AG10803 (cell line): ENCODE measurements around the gene B3GALT6.

Experiments used
- DNase-seq: peaks from one replicate; pipeline ENCODE4 v3.0.0; 2010; ENCODE audit warnings: low read depth
- H3K4me3 ChIP-seq: 2 replicates; pipeline ENCODE4 v1.5.1; 2011; ENCODE audit warnings: mild to moderate bottlenecking, low read length, control low read depth
- TF ChIP-seq, protein P1 (sequence below): conservative IDR thresholded peaks from 2 replicates; pipeline ENCODE4 v1.5.1; 2011; ENCODE audit warnings: mild to moderate bottlenecking, low read length, control low read depth, inconsistent platforms

B3GALT6 gene

DNA sequence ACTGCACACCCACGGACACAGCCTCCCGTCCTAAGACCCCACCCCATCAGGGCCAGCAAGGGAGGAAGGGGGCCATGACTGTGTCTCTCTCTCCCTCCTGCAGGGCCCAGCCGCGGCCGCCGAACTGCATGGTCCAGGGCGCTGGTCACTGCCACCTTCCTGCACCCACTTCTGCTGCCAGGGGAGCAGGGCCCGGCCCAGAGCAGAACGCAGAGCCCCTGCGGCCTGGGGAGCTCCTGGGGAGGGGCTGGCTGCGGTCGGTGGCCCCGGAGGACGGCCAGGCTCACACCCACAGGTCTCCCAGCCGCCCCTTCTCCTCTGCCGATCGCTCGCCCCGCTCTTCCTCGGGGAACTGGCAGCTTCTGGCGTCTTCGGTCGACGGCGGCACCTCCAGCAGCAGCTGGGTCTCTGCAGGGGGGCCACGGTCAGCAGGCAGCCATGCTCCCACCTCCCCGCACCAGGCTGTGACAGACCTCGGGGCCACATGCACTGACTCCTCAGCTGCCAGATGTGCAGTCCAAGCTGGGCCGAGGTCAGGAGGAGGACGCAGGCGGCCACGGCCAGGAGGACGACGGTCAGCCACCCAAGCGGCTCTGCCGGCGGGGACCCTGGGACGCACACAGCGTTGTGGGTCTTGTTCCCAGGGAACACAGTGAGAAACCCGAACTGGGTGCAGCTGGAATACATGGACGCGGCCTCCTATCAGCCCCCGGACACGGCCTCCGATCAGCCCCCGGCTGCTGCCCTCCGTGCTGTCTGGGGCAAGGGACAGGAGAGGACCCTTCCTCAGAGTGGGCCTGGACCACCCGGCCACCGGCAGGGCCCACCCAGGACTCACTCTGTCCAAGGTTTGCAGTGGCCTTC lies 28.2 kb upstream of the B3GALT6 start:
- no peak for DNase-seq

DNA sequence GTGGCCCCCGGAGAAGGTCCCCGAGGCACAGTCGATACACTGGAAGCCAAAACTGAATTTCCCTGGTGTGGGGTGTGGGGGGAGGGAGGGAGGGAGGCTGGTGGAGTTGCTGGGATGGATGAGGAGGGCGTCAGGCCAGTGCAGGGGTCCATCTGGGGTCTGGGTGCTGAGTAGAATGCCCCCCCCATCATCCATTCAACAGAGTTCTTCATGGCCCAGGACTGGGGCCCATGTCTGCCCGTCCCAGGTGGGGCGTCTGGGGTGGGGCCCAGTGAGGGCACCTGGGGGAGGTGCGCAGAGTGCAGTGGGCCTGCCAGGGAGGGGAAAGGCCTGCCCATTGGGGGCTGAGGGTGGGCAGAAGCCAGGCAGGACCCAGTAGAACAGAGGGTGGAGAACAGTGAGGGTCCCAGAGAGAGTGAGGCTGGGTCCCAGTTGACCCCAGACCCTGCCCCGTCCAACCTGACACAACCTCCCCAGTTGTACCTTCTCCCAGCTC lies 27.6 kb upstream of the B3GALT6 start:
- TF ChIP-seq, protein P1, sequence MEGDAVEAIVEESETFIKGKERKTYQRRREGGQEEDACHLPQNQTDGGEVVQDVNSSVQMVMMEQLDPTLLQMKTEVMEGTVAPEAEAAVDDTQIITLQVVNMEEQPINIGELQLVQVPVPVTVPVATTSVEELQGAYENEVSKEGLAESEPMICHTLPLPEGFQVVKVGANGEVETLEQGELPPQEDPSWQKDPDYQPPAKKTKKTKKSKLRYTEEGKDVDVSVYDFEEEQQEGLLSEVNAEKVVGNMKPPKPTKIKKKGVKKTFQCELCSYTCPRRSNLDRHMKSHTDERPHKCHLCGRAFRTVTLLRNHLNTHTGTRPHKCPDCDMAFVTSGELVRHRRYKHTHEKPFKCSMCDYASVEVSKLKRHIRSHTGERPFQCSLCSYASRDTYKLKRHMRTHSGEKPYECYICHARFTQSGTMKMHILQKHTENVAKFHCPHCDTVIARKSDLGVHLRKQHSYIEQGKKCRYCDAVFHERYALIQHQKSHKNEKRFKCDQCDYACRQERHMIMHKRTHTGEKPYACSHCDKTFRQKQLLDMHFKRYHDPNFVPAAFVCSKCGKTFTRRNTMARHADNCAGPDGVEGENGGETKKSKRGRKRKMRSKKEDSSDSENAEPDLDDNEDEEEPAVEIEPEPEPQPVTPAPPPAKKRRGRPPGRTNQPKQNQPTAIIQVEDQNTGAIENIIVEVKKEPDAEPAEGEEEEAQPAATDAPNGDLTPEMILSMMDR = no peak
- no peak overlapping the region for H3K4me3 ChIP-seq
- no peak for DNase-seq

More for the DNA sequence above, 28.2 kb upstream of the B3GALT6 start:
- no peak overlapping the region for H3K4me3 ChIP-seq
- TF ChIP-seq, protein P1 = no peak

DNA sequence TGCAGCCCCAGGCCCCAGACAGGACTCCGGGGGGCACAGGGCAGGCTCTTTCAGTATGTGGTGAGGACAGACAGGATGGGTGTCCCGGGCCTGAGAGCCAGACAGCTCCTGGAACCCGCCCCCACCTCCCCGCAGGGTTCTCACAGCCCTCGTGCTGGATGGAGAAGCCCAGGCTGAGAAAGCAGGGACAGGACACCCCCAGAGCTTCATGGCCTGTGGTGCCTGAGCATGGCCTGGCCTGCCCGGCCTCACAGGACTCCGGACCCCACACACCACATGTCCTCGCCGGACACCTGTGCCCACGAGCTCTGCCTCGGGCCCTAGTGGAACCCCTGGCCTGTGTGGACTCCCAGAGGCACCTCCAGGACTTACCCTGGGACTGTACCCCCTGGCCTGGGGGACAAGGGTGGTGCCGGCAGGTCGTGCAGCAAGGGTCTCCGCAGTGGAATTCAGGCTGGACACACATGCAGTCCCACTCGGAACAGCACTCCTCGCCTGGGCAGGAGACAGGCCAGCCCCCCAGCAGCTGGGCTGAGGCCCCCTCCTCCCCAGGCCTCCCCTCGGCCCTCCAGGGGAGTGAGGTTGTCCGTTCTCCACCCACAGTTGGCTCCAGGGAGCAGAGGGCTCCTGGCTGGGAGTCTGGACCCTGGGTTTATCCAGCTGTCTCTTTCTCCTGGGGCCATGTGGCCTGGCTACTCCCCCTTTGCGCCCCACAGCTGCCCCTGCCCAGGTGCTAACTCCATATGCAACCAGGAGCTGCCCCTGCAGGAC lies 26.9 kb upstream of the B3GALT6 start:
- no peak overlapping the region for H3K4me3 ChIP-seq

DNA sequence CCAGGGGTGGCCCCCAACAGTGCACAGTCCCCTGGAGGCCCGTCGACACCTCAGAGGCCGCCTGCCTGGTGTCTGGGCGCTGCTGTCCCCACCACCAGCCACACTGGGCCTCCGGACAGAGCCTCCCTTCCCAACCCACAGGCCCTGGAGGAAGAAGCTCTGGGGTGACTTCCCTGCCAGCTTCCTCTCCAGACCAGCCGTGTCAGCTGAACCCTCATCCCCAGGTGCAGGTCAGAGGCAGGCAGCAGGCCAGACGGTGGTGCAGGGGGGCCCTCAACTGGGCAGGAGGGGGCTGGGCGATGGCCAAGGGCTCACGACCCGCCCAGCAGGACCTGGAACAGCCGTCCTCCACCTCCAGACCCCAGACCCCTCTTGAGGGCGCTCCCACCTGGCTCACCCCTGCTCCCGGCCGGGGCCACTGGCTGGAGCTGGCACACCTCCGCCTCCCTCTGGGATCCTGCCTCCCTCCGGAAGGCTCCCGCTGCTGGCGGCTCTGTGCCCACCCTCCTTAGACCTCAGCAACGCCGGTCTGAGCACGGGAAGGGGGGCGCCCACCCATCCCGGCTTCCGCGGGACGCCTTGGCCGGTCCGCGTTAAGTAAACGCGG lies 26.2 kb upstream of the B3GALT6 start:
- TF ChIP-seq, protein P1 = no peak

More for the DNA sequence above, 26.9 kb upstream of the B3GALT6 start:
- TF ChIP-seq, protein P1 = no peak
- no peak for DNase-seq

DNA sequence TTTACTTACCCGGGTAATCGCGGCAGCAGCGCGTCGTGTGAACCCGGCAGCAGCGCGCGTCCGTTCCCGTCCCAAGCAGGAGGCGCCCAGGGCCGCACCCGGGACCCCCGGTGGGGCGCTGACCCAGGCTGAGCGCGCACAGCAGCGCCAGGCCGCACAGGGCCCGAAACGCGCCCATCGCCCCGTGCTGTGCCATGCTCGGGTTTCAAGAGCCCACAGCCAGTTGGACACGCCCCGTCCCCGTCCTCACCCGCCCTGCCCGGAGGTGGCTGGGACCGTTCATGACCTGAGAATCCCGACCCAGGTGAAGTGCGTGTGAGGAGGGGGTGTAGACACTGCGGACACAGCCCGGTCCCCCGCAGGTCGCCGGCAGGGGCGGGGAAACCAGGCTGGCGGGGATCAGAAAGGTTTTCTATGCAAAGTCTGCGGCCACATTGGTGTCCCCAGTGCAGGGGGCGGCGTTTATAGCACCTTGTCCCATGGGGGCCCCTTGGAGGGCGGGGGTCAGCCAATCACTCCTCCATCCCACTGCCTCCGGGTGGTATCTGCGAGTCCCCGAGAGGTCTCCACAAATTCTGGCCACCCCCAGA lies 25.6 kb upstream of the B3GALT6 start, which contains the start of gene TNFRSF18:
TSS of gene TNFRSF18 (minus strand) at position 217 of the 590 bp plus-strand sequence. CDS start at position 196, 21 bp downstream.
- DNase-seq = no peak
- TF ChIP-seq, protein P1 = no peak
- no peak within 1 kb of the TSS for H3K4me3 ChIP-seq

More for the DNA sequence above, 26.2 kb upstream of the B3GALT6 start:
- H3K4me3 ChIP-seq = no peak overlapping the region
- no peak for DNase-seq

DNA sequence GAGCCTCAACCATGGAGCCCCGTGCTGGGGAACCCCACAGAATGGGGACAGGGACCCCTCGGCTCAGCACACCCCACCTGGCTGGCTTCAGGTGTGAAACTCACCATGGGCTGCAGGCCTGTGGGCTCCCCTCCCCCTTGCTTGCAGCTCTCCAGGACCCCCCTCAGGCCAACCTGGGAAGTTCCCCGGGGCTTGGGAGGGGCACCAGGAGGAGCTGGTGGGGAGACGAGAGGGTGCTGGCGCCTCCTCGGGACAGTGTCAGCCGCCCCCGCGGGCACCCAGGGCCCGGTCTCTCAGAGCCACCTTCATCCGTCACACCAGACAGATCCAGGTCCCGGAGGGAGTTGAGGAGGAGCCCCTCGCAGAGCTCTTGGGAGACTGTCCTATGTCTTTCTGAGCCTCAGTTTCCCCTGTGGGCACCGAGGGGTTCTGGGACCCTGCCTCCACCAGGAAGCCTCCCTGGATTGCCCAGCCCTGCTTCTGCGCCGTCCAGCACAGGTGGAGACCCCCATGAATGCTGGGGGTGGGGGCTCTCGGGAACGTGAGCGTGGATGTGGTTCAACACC lies 25.0 kb upstream of the B3GALT6 start:
- no peak overlapping the region for H3K4me3 ChIP-seq
- DNase-seq = no peak
- TF ChIP-seq, protein P1 = no peak
